AG04450 (cell line): ENCODE measurements around the gene OR13J1. TPM values are rescaled to one million over a fixed set of nuclear protein-coding genes. Genes with fewer than 3 reads are reported as not detected.
"Not testable (repeated sequence)": the region's sequence is repeated elsewhere in the genome, so short reads cannot be mapped to it uniquely, and the experiment has no call there.

ENCODE experiments used
- CTCF ChIA-PET: fragments of 300-600, 350-600 bp; formaldehyde crosslinking; extraction: SDS; loops from one replicate; lab custom pipeline; 2022; ENCODE audit warnings: antibody characterized with exemption, inconsistent platforms; lab: Charles Lee
- POLR2A ChIA-PET: fragments of 350-600 bp; formaldehyde crosslinking; extraction: SDS; loops from one replicate; lab custom pipeline; 2021; ENCODE audit warnings: antibody characterized with exemption, inconsistent platforms; lab: Yijun Ruan, JAX
- DNase-seq: peaks from one replicate; pipeline ENCODE4 v3.0.0-alpha.2; 2011; ENCODE audit warnings: low read depth, low spot score
- H3K27ac ChIP-seq: one replicate; pipeline ENCODE4 v1.5.1; 2012; ENCODE audit warnings: low read depth, low read length, control low read depth
- H3K27me3 ChIP-seq: one replicate; pipeline ENCODE4 v1.6.0; 2012; ENCODE audit warnings: low read length; ENCODE audit not compliant: control insufficient read depth, insufficient read depth
- H3K4me3 ChIP-seq: 2 replicates; pipeline ENCODE4 v1.5.1; 2011; ENCODE audit warnings: mild to moderate bottlenecking, low read depth, low read length, control low read depth
- H3K9me3 ChIP-seq: 2 replicates; pipeline ENCODE4 v1.5.1; 2012; ENCODE audit warnings: low read length; ENCODE audit not compliant: control insufficient read depth, insufficient read depth
- CTCF ChIP-seq: IDR thresholded peaks from 2 replicates; pipeline ENCODE4 v1.5.1; 2011; ENCODE audit warnings: low read depth, low read length, control low read depth, inconsistent platforms
- polyA plus RNA-seq: library from polyadenylated mRNA; depleted of rRNA; stranded (reverse); fragments of >200 nt; gene quantifications from 2 replicates; pipeline ENCODE4 v1.2.3, GENCODE V29; 2011

OR13J1 gene
- polyA plus RNA-seq, 1 experiment: not detected

GRCh38 chr9:35896570-35896969 lies 26.4 kb upstream of the OR13J1 start:
- Histone ChIP-seq H3K4me3 (no peak overlapping the region), H3K27me3 (peaks cover 26% of the 10 kb centered on the region), H3K27ac (no peak overlapping the region), H3K9me3 (no peaks in the 10 kb centered on the region)
- ChIA-PET POLR2A (no interaction called here), CTCF (interaction anchor here (4.7 kb wide), 1 partner anchor 14 kb away, joined by 27 read pairs; no protein-coding TSS in a partner anchor)
- no peak for TF ChIP-seq CTCF
- no peak for DNase-seq

GRCh38 chr9:35892051-35892450 lies 21.9 kb upstream of the OR13J1 start:
- H3K4me3 ChIP-seq: no peak overlapping the region
- no peaks in the 10 kb centered on the region for H3K9me3 ChIP-seq
- CTCF ChIA-PET: interaction anchor here (1.4 to 2.1 kb wide), 2 partner anchors 10 to 11 kb away, joined by 5 to 17 read pairs; no protein-coding TSS in a partner anchor
- no peak overlapping the region for H3K27ac ChIP-seq
- H3K27me3 ChIP-seq: peaks cover 21% of the 10 kb centered on the region
- no peak for DNase-seq
- POLR2A ChIA-PET: no interaction called here
- TF ChIP-seq CTCF: no peak

- no peak for TF ChIP-seq CTCF
- no peaks in the 10 kb centered on the region for H3K9me3 ChIP-seq
- no peak overlapping the region for H3K27ac ChIP-seq
- ChIA-PET CTCF (interaction anchor here (1.4 to 2.1 kb wide), 2 partner anchors 10 to 12 kb away, joined by 5 to 17 read pairs; no protein-coding TSS in a partner anchor), POLR2A (no interaction called here)
- H3K4me3 ChIP-seq: no peak overlapping the region
- no peak for DNase-seq
- H3K27me3 ChIP-seq: peaks cover 21% of the 10 kb centered on the region
These were observed 21.4 kb upstream of the OR13J1 start for GRCh38 chr9:35891646-35892045.

GRCh38 chr9:35884908-35885307 lies 14.7 kb upstream of the OR13J1 start:
- H3K27ac ChIP-seq, POLR2A ChIA-PET, H3K9me3 ChIP-seq, H3K27me3 ChIP-seq, H3K4me3 ChIP-seq, DNase-seq: not testable (repeated sequence)
- CTCF ChIA-PET: interaction anchor here (1.1 to 1.9 kb wide), 3 partner anchors 59 to 95 kb away, joined by 4 to 5 read pairs (median 5); no protein-coding TSS in a partner anchor

DNA sequence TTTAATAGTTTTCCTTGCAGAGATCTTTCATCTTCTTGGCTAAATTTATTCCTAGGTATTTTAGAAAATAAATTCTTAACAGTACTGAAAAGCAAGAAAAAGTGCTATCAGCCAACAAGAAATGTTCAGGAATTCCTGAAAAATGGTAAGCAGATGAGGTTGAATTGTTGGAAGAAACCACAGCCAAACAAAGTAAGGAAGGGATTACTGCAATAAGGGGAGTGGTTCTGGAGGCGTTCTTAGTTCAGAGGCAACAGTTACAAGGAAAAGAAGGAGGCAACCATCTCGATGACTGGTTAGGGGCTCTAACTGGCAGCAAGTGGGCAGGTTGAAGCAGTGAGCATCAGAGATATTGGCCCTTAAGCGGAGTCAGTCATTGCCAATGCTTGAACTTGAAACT lies 12.8 kb upstream of the OR13J1 start:
- no peak for DNase-seq
- ChIA-PET CTCF (interaction anchor here (0.8 to 3.0 kb wide), 34 partner anchors 9 to 309 kb away, joined by 3 to 108 read pairs (median 6); partner anchors contain the start of genes FAM221B, HINT2, NPR2 and SPAG8), POLR2A (no interaction called here)
- no peak overlapping the region for H3K27ac ChIP-seq
- peaks cover 4% of the 10 kb centered on the region for H3K27me3 ChIP-seq
- no peak for TF ChIP-seq CTCF
- H3K4me3 ChIP-seq: no peak overlapping the region
- H3K9me3 ChIP-seq: no peaks in the 10 kb centered on the region
